ENCODE results near the gene ATP5F1D.
A peak's percentile ranks its signal among the peaks of the same experiment; 100 is the strongest.

ATP5F1D gene

GRCh38 chr19:1240925-1241324, 626 bp upstream of the ATP5F1D start:
- no peaks in the 10 kb centered on the region for H3K9me3 ChIP-seq (ENCODE audit: insufficient read depth, low read length)
- peaks cover 31% of the 10 kb centered on the region for H3K4me1 ChIP-seq (ENCODE audit: low read length)
- peaks cover 6% of the 10 kb centered on the region for H3K36me3 ChIP-seq (replicated peaks; ENCODE audit: low read depth, low read length)
- H3K4me3 ChIP-seq (ENCODE audit: low read length): peak overlapping the region; percentile 90
- H2AFZ ChIP-seq (ENCODE audit: low read depth, low read length): peak overlapping the region; percentile 74; the same call in 1 of the 2 replicates
- H3K9ac ChIP-seq (ENCODE audit: low read length): peak overlapping the region; percentile 52
- peak overlapping the region; percentile 75 for H3K4me2 ChIP-seq (ENCODE audit: low read length)
- no peaks in the 10 kb centered on the region for H4K20me1 ChIP-seq (ENCODE audit: insufficient read depth, low read length)
- H3K27ac ChIP-seq (ENCODE audit: low read length): peak overlapping the region; percentile 17; the same call in 1 of the 2 replicates
- H3K27me3 ChIP-seq (ENCODE audit: low read depth, low read length): no peaks in the 10 kb centered on the region
- peaks cover 10% of the 10 kb centered on the region for H3K79me2 ChIP-seq (ENCODE audit: low read length)
- TF ChIP-seq CTCF (IDR thresholded peaks at IDR 0.05; ENCODE audit: low read depth, low read length) (no peak), EZH2phosphoT487 (IDR thresholded peaks at IDR 0.05; ENCODE audit: low read depth) (no peak)

DNA sequence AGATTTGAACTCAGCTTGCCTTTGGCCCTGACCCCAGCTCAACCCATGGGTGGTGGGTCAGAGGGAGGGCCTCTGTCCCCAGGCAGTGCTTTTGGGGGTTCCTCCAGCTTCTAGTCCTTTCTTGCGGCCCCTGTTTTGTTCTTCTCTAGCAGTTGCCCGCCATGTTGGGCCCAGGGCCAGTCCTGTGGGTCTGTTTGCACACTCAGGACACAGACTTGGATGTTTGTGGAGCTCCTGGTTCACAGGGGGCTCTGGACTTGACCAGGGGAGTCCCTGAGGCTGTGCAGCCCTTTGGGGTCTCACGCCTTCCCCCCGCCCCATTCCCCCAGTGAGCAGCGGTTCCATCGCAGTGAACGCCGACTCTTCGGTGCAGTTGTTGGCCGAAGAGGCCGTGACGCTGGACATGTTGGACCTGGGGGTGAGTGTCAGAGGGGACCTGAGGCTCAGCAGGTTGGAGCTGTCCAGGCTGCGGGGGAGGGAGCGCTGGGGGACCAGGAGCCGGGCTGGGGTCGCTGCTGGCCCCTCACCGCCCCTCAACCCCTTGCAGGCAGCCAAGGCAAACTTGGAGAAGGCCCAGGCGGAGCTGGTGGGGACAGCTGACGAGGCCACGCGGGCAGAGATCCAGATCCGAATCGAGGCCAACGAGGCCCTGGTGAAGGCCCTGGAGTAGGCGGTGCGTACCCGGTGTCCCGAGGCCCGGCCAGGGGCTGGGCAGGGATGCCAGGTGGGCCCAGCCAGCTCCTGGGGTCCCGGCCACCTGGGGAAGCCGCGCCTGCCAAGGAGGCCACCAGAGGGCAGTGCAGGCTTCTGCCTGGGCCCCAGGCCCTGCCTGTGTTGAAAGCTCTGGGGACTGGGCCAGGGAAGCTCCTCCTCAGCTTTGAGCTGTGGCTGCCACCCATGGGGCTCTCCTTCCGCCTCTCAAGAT, 2.5 kb downstream of the ATP5F1D start:
- Histone ChIP-seq H3K79me2 (ENCODE audit: low read length) (peaks cover 10% of the 10 kb centered on the region), H3K4me2 (ENCODE audit: low read length) (peak overlapping the region; percentile 77), H3K4me1 (ENCODE audit: low read length) (peaks cover 33% of the 10 kb centered on the region), H4K20me1 (ENCODE audit: insufficient read depth, low read length) (no peaks in the 10 kb centered on the region), H3K9ac (ENCODE audit: low read length) (peak overlapping the region; percentile 55), H3K9me3 (ENCODE audit: insufficient read depth, low read length) (no peaks in the 10 kb centered on the region), H3K27ac (ENCODE audit: low read length) (peak overlapping the region; percentile 67), H3K27me3 (ENCODE audit: low read depth, low read length) (no peaks in the 10 kb centered on the region), H3K4me3 (ENCODE audit: low read length) (peak overlapping the region; percentile 56), H3K36me3 (replicated peaks; ENCODE audit: low read depth, low read length) (peaks cover 6% of the 10 kb centered on the region), H2AFZ (ENCODE audit: low read depth, low read length) (no peak overlapping the region)
- TF ChIP-seq CTCF (IDR thresholded peaks at IDR 0.05; ENCODE audit: low read depth, low read length) (peak; percentile 93), EZH2phosphoT487 (IDR thresholded peaks at IDR 0.05; ENCODE audit: low read depth) (no peak)

DNA sequence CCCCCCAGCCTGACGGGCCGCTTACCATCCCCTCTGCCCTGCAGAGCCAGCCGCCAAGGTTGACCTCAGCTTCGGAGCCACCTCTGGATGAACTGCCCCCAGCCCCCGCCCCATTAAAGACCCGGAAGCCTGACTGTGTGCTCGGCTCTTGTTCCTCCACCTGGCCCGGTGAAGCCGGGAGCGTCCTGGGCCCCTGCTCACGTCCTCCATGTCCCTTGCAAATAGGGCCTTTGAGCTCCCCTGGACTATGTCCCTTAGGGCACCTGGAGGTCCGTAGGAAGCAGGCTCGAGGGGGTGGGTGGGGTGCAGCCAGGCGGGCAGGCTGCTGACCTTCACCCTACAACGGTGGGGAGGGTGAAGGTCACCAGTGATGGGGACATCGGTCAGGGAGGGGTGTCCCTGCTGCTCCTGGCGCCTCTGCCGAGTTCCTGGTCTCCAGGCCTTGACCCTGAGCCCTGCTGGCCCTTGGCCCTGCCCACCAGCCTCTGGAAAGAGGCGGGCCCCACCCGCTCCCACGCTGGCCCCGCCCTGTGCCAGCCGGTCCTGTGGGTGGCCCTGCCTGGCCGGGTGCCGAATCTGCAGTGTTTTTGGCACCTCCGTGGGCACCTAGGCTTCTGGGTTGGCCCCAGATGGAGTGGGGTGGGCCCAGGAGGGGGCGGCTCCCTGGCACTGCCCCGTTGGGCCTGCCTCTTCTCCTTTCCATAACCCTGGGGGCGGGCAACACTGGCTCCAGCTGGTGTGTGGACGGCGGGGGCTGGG, 3.3 kb downstream of the ATP5F1D start:
- Histone ChIP-seq H2AFZ (ENCODE audit: low read depth, low read length) (no peak overlapping the region), H3K4me1 (ENCODE audit: low read length) (peaks cover 28% of the 10 kb centered on the region), H4K20me1 (ENCODE audit: insufficient read depth, low read length) (no peaks in the 10 kb centered on the region), H3K27me3 (ENCODE audit: low read depth, low read length) (no peaks in the 10 kb centered on the region), H3K4me2 (ENCODE audit: low read length) (peak overlapping the region; percentile 77), H3K4me3 (ENCODE audit: low read length) (peak overlapping the region; percentile 56), H3K9ac (ENCODE audit: low read length) (peak overlapping the region; percentile 55), H3K79me2 (ENCODE audit: low read length) (peaks cover 12% of the 10 kb centered on the region), H3K9me3 (ENCODE audit: insufficient read depth, low read length) (no peaks in the 10 kb centered on the region), H3K36me3 (replicated peaks; ENCODE audit: low read depth, low read length) (peaks cover 6% of the 10 kb centered on the region), H3K27ac (ENCODE audit: low read length) (peak overlapping the region; percentile 67)
- TF ChIP-seq CTCF (IDR thresholded peaks at IDR 0.05; ENCODE audit: low read depth, low read length): no peak
- no peak for TF ChIP-seq EZH2phosphoT487 (IDR thresholded peaks at IDR 0.05; ENCODE audit: low read depth)
